HepG2 (cell line): ENCODE results near the gene NADK2.

Source experiments
- BRD4 ChIP-seq: sonication (generic); formaldehyde crosslinking; IDR thresholded peaks from 2 replicates; pipeline ENCODE4 v1.4.0; 2020; ENCODE audit warnings: missing genetic modification reagents
- HOXA7 ChIP-seq: sonication (generic); formaldehyde crosslinking; IDR thresholded peaks from 2 replicates; pipeline ENCODE4 v1.8.1; 2022; ENCODE audit warnings: mild to moderate bottlenecking, missing genetic modification reagents, moderate library complexity
- ZBTB4 ChIP-seq: sonication (generic); formaldehyde crosslinking; IDR thresholded peaks from 2 replicates; pipeline ENCODE4 v1.4.0; 2020; ENCODE audit warnings: missing genetic modification reagents, mild to moderate bottlenecking, borderline replicate concordance
- ZNF7 ChIP-seq: IDR thresholded peaks from 2 replicates; pipeline ENCODE4 v1.6.1; 2016; ENCODE audit warnings: missing biosample characterization, missing genetic modification reagents
- ZNF782 ChIP-seq: sonication (generic); formaldehyde crosslinking; IDR thresholded peaks from 2 replicates; pipeline ENCODE4 v1.4.0; 2020; ENCODE audit warnings: missing genetic modification reagents, mild to moderate bottlenecking, borderline replicate concordance
- ZSCAN12 ChIP-seq: sonication (generic); formaldehyde crosslinking; IDR thresholded peaks from 2 replicates; pipeline ENCODE4 v1.9.0; 2021; ENCODE audit warnings: mild to moderate bottlenecking, missing genetic modification reagents
- TF ChIP-seq, protein P1 (sequence below): sonication (generic); formaldehyde crosslinking; IDR thresholded peaks from 2 replicates; pipeline ENCODE4 v1.5.0; 2020; ENCODE audit warnings: mild to moderate bottlenecking, missing genetic modification reagents, moderate library complexity

GRCh38 chr5:36156619-36157018 lies 85.1 kb downstream of the NADK2 start:
- TF ChIP-seq HOXA7 (CRISPR knock-in tag) (no peak), ZNF782 (CRISPR knock-in tag) (no peak), ZSCAN12 (no peak), ZNF7 (no peak), ZBTB4 (CRISPR knock-in tag) (no peak), BRD4 (CRISPR knock-in tag) (no peak)
- TF ChIP-seq, protein P1, sequence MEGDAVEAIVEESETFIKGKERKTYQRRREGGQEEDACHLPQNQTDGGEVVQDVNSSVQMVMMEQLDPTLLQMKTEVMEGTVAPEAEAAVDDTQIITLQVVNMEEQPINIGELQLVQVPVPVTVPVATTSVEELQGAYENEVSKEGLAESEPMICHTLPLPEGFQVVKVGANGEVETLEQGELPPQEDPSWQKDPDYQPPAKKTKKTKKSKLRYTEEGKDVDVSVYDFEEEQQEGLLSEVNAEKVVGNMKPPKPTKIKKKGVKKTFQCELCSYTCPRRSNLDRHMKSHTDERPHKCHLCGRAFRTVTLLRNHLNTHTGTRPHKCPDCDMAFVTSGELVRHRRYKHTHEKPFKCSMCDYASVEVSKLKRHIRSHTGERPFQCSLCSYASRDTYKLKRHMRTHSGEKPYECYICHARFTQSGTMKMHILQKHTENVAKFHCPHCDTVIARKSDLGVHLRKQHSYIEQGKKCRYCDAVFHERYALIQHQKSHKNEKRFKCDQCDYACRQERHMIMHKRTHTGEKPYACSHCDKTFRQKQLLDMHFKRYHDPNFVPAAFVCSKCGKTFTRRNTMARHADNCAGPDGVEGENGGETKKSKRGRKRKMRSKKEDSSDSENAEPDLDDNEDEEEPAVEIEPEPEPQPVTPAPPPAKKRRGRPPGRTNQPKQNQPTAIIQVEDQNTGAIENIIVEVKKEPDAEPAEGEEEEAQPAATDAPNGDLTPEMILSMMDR (CRISPR knock-in tag), result no peak
